Upper lobe of left lung (tissue), 4 donors: ENCODE data around the gene KLRB1.

Source experiments
- CTCF ChIP-seq, 6 experiments: fragments of 450-650 bp in 4 of 6; fragments of 200-600 bp in 2 of 6; sonication (generic) in 2 of 6; IDR thresholded peaks; one replicate each; pipeline ENCODE4 v1.5.1; 2016 to 2019; ENCODE audit warnings: antibody characterized with exemption in 6 of 6
- POLR2A ChIP-seq, 4 donors: fragments of 450-650 bp; IDR thresholded peaks; one replicate each; pipeline ENCODE4 v1.5.1; 2016 to 2017; ENCODE audit warnings: antibody characterized with exemption in 4 of 4, mild to moderate bottlenecking in 2 of 4
- POLR2AphosphoS5 ChIP-seq, 2 donors: sonication (generic); formaldehyde crosslinking; IDR thresholded peaks; one replicate each; pipeline ENCODE4 v1.5.1; 2017; ENCODE audit warnings: antibody characterized with exemption in 2 of 2

- TF ChIP-seq CTCF (IDR thresholded peaks at IDR 0.05) (no peak), POLR2AphosphoS5 (IDR thresholded peaks at IDR 0.05) (no peak), POLR2A (IDR thresholded peaks at IDR 0.05) (no peak)
Observed at GRCh38 chr12:9606736-9607372, 862 bp downstream of the KLRB1 start.
